Esophagus muscularis mucosa (tissue), 4 donors: ENCODE results near the gene MST1R. TPM values are rescaled to one million over a fixed set of nuclear protein-coding genes. Genes with fewer than 3 reads are reported as not detected.
A peak's percentile ranks its signal among the peaks of the same experiment; 100 is the strongest.

Experiments
- DNase-seq: peaks from one replicate; pipeline ENCODE4 v3.0.0-alpha.2; 2017; ENCODE audit errors: extremely low spot score
- H3K27ac ChIP-seq, 4 donors: fragments of 200-600 bp; sonication (generic); replicated peaks in 1 of 4; 1 replicate in 3 of 4; 2 replicates in 1 of 4; pipeline ENCODE4 v1.5.1; 2016 to 2019; ENCODE audit warnings: mild to moderate bottlenecking in 1 of 4
- H3K27me3 ChIP-seq, 4 donors: fragments of 200-600 bp; sonication (generic); one replicate each; pipeline versions ENCODE4 v1.5.1 to v1.6.0; 2016 to 2019
- H3K36me3 ChIP-seq, 4 donors: fragments of 200-600 bp; sonication (generic); one replicate each; pipeline ENCODE4 v1.5.1; 2016 to 2019
- H3K4me1 ChIP-seq, 4 donors: fragments of 200-600 bp; sonication (generic); one replicate each; pipeline ENCODE4 v1.5.1; 2016 to 2019
- H3K4me3 ChIP-seq, 4 donors: fragments of 200-600 bp; sonication (generic); 1 replicate in 2 of 4; 2 replicates in 2 of 4; pipeline ENCODE4 v1.5.1; 2016 to 2019; ENCODE audit warnings: mild to moderate bottlenecking in 4 of 4, moderate library complexity in 1 of 4
- H3K9me3 ChIP-seq, 4 donors: fragments of 200-600 bp; sonication (generic); 1 replicate in 3 of 4; 2 replicates in 1 of 4; pipeline ENCODE4 v1.5.1; 2016 to 2019
- CTCF ChIP-seq, 3 experiments: fragments of 200-600 bp in 2 of 3; fragments of 450-650 bp in 1 of 3; sonication (generic) in 2 of 3; IDR thresholded peaks; one replicate each; pipeline ENCODE4 v1.5.1; 2017 to 2019; ENCODE audit warnings: antibody characterized with exemption in 3 of 3, mild to moderate bottlenecking in 2 of 3, moderate library complexity in 1 of 3
- EP300 ChIP-seq: sonication (generic); formaldehyde crosslinking; IDR thresholded peaks from one replicate; pipeline ENCODE4 v1.6.1; 2017; ENCODE audit warnings: antibody characterized with exemption
- POLR2A ChIP-seq: fragments of 450-650 bp; IDR thresholded peaks from one replicate; pipeline ENCODE4 v1.6.1; 2017; ENCODE audit warnings: antibody characterized with exemption, moderate library complexity, mild to moderate bottlenecking, low read depth
- POLR2AphosphoS5 ChIP-seq, 2 donors: sonication (generic); formaldehyde crosslinking; IDR thresholded peaks; one replicate each; pipeline ENCODE4 v1.6.1; 2017; ENCODE audit warnings: antibody characterized with exemption in 2 of 2
- WGBS: methylation state at CpG from one replicate; pipeline ENCODE4 v1.1.5; 2018; 5-methylcytosine and 5-hydroxymethylcytosine counted together
- intact Hi-C: fragments of 100-400 bp; cut with DNase I; formaldehyde crosslinking; loops from one replicate; pipeline ENCODE4 v1.15.1; 2023
- total RNA-seq, 4 donors: library from RNA; depleted of rRNA; stranded (reverse); fragments of >200 nt; gene quantifications; one replicate each; pipeline versions ENCODE4 v1.1.0 to v1.2.1, GENCODE V29; 2016

Gene MST1R
- total RNA-seq, 4 donors from 2014 or later, result 1.7 to 6.6 (median 3.6) TPM

- intact Hi-C loops, result no loop called here
- H3K4me3 ChIP-seq, result peak within 1 kb of the TSS; percentile 49 to 57 (median 50)
- no peak for TF ChIP-seq CTCF (IDR thresholded peaks at IDR 0.05)
- TF ChIP-seq EP300, result no peak
- no peak for TF ChIP-seq POLR2A
- no peak for TF ChIP-seq POLR2AphosphoS5 (IDR thresholded peaks at IDR 0.05)
- peaks cover 0 to 56% (median 20%) of the 10 kb centered on the region in 4 donors for H3K27me3 ChIP-seq
- 4% methylated on average over 10 of the region's 59 CpGs for WGBS
- H3K36me3 ChIP-seq, result no peaks in the 10 kb centered on the region
- no peak for DNase-seq
- no peaks in the 10 kb centered on the region for H3K9me3 ChIP-seq
- peaks cover 10 to 16% (median 15%) of the 10 kb centered on the region in 4 donors for H3K4me1 ChIP-seq
- no peak within 1 kb of the TSS for H3K27ac ChIP-seq
Observed at GRCh38 chr3:49869525-49870126, 34.0 kb downstream of the MST1R start, which contains the start of gene CAMKV. Gene CAMKV (minus strand): TSS chr3:49869906. CDS start chr3:49862388, 7,518 bp downstream.

GRCh38 chr3:49868862-49869466, 34.7 kb downstream of the MST1R start:
- no peak overlapping the region for H3K27ac ChIP-seq
- intact Hi-C loops, result no loop called here
- no peak for DNase-seq
- H3K36me3 ChIP-seq, result no peaks in the 10 kb centered on the region
- no peak for TF ChIP-seq POLR2AphosphoS5 (IDR thresholded peaks at IDR 0.05)
- no peak for TF ChIP-seq POLR2A
- no peak for TF ChIP-seq EP300
- no peak for TF ChIP-seq CTCF (IDR thresholded peaks at IDR 0.05)
- WGBS, result 6% methylated on average over 10 of the region's 23 CpGs
- peaks cover 10 to 16% (median 15%) of the 10 kb centered on the region in 4 donors for H3K4me1 ChIP-seq
- peaks cover 0 to 62% (median 20%) of the 10 kb centered on the region in 4 donors for H3K27me3 ChIP-seq
- no peaks in the 10 kb centered on the region for H3K9me3 ChIP-seq
- H3K4me3 ChIP-seq, result peak overlapping the region; percentile 49 to 57 (median 50)

GRCh38 chr3:49867871-49868321, 35.8 kb downstream of the MST1R start:
- Histone ChIP-seq H3K36me3 (no peaks in the 10 kb centered on the region), H3K4me1 (peaks cover 10 to 16% (median 15%) of the 10 kb centered on the region in 4 donors), H3K4me3 (no peak overlapping the region), H3K9me3 (no peaks in the 10 kb centered on the region), H3K27ac (no peak overlapping the region), H3K27me3 (peaks cover 0 to 70% (median 20%) of the 10 kb centered on the region in 4 donors)
- 10% methylated on average over 7 of the region's 7 CpGs for WGBS
- no peak for TF ChIP-seq CTCF (IDR thresholded peaks at IDR 0.05)
- TF ChIP-seq EP300, result no peak
- no peak for TF ChIP-seq POLR2AphosphoS5 (IDR thresholded peaks at IDR 0.05)
- TF ChIP-seq POLR2A, result no peak
- intact Hi-C loops, result no loop called here
- no peak for DNase-seq

GRCh38 chr3:49867400-49867799, 36.3 kb downstream of the MST1R start:
- no peak for DNase-seq
- WGBS, result 100% methylated on average over 1 of the region's 1 CpG
- no peak overlapping the region for H3K4me3 ChIP-seq
- H3K27ac ChIP-seq, result no peak overlapping the region
- no peaks in the 10 kb centered on the region for H3K36me3 ChIP-seq
- no peaks in the 10 kb centered on the region for H3K9me3 ChIP-seq
- peaks cover 10 to 16% (median 15%) of the 10 kb centered on the region in 4 donors for H3K4me1 ChIP-seq
- no peak for TF ChIP-seq POLR2A
- TF ChIP-seq CTCF (IDR thresholded peaks at IDR 0.05), result no peak
- TF ChIP-seq EP300, result no peak
- TF ChIP-seq POLR2AphosphoS5 (IDR thresholded peaks at IDR 0.05), result no peak
- intact Hi-C loops, result no loop called here
- H3K27me3 ChIP-seq, result peaks cover 0 to 74% (median 20%) of the 10 kb centered on the region in 4 donors
